ENCODE results near the gene SUMO3. TPM values are rescaled to one million over a fixed set of nuclear protein-coding genes. Genes with fewer than 3 reads are reported as not detected.
A peak's percentile ranks its signal among the peaks of the same experiment; 100 is the strongest.

SUMO3 gene
- total and polyA plus RNA-seq, 10 of the 15 experiments (the other 5 are each of a cell fraction or from before 2014, with no cell fraction given) = 14.3 to 164 (median 89.9) TPM

- ChIA-PET RAD21 (ENCODE audit: unreplicated experiment) (no interaction called here), POLR2A (no interaction called here), SMC1A (ENCODE audit: uncharacterized antibody, unreplicated experiment) (no interaction called here), CTCF (no interaction called here)
- DNase-seq (ENCODE audit: low read depth, low spot score) (no peak), FAIRE-seq (no peak), ATAC-seq (no peak)
- TF ChIP-seq SPI1 (IDR thresholded peaks at IDR 0.05; ENCODE audit: borderline replicate concordance, insufficient read depth, low read depth, low read length) (no peak), ZNF274 (IDR thresholded peaks at IDR 0.05; ENCODE audit: insufficient read depth, insufficient read length) (no peak), EZH2 (IDR thresholded peaks at IDR 0.05; ENCODE audit: borderline replicate concordance, control insufficient read depth, low read depth, low read length) (no peak), JUNB (IDR thresholded peaks at IDR 0.05) (no peak), PKNOX1 (IDR thresholded peaks at IDR 0.05) (no peak), NRF1 (conservative IDR thresholded peaks at IDR 0.05; ENCODE audit: low read depth, low read length) (no peak), MYB (IDR thresholded peaks at IDR 0.05; ENCODE audit: borderline replicate concordance, low read depth, low read length) (no peak), IKZF1 (conservative IDR thresholded peaks at IDR 0.05) (no peak), SP1 (IDR thresholded peaks at IDR 0.05; ENCODE audit: low read depth, low read length) (no peak), IRF3 (IDR thresholded peaks at IDR 0.05) (no peak), WRNIP1 (IDR thresholded peaks at IDR 0.05; ENCODE audit: borderline replicate concordance, low read depth, low read length) (no peak), MEF2B (IDR thresholded peaks at IDR 0.05; ENCODE audit: partially characterized antibody, poor library complexity, severe bottlenecking) (no peak), NFXL1 (IDR thresholded peaks at IDR 0.05; ENCODE audit: borderline replicate concordance) (no peak)
- H3K79me2 ChIP-seq (ENCODE audit: control insufficient read depth, insufficient read depth, low read length) = peaks cover 26% of the 10 kb centered on the region
- H3K27me3 ChIP-seq (replicated peaks in 1 of 2; ENCODE audit: control insufficient read depth in 2 of 2, insufficient read depth in 2 of 2, low read length in 1 of 2) = no peaks in the 10 kb centered on the region
- H4K20me1 ChIP-seq (ENCODE audit: control insufficient read depth, insufficient read depth) = no peaks in the 10 kb centered on the region
- H2AFZ ChIP-seq (ENCODE audit: control insufficient read depth, low read depth, low read length) = no peak overlapping the region
- H3K4me2 ChIP-seq (ENCODE audit: control insufficient read depth, insufficient read depth) = peak overlapping the region; percentile 85
- in situ Hi-C loops (cut with MboI) (no loop called here), intact Hi-C loops (cut with micrococcal nuclease; ENCODE audit: unreplicated experiment) (loop anchor here (5.0 kb wide), 2 partner anchors 54 to 114 kb away; partner anchors contain the start of gene PTTG1IP)
- no peaks in the 10 kb centered on the region for H3K4me1 ChIP-seq (ENCODE audit: control insufficient read depth, insufficient read depth, low read length)
- H3K36me3 ChIP-seq (ENCODE audit: control insufficient read depth in 2 of 2, insufficient read depth in 2 of 2, low read length in 1 of 2) = peaks cover 0 to 2% of the 10 kb centered on the region in 2 experiments; a peak in 2 of 4 replicates
- H3K9me3 ChIP-seq (replicated peaks; ENCODE audit: control insufficient read depth, insufficient read depth, low read length) = peaks cover 3% of the 10 kb centered on the region; the same call in 1 of the 3 replicates
- H3K4me3 ChIP-seq = peak overlapping the region; percentile 82
- H3K27ac ChIP-seq (ENCODE audit: control insufficient read depth, insufficient read depth) = peak overlapping the region; percentile 81; the same call in 1 of the 2 replicates
- H3K9ac ChIP-seq (ENCODE audit: control insufficient read depth, insufficient read depth, low read length) = peak overlapping the region; percentile 81
- no TSS peak for BruUV-seq (replicated peaks)
- 86% methylated on average over 37 of the region's 37 CpGs for WGBS (ENCODE audit: insufficient coverage, insufficient replicate concordance, low lambda C conversion rate, missing lambda C conversion rate)
Observed at GRCh38 chr21:44818640-44819011, 764 bp upstream of the SUMO3 start.
